Stimulated activated naive CD8-positive, alpha-beta T cell treated with anti-CD3 and anti-CD28 coated beads, Interleukin-15, Interleukin-2, amounts not matched to agents 100 ng/mL and 50 ng/mL, for 24 hours (primary cell): ENCODE data around the gene SHISA8.

Experiments used
- H3K27ac Mint-ChIP-seq: one replicate; pipeline ENCODE4 v1.8.0; 2021; ENCODE audit warnings: mild to moderate bottlenecking, mixed read lengths
- H3K27me3 Mint-ChIP-seq: one replicate; pipeline ENCODE4 v1.8.0; 2021; ENCODE audit warnings: mixed read lengths
- H3K36me3 Mint-ChIP-seq: one replicate; pipeline ENCODE4 v1.8.0; 2021; ENCODE audit warnings: low read depth, mixed read lengths
- H3K4me1 Mint-ChIP-seq: one replicate; pipeline ENCODE4 v1.8.0; 2021; ENCODE audit warnings: low read depth, mixed read lengths
- H3K4me3 Mint-ChIP-seq: one replicate; pipeline ENCODE4 v1.8.0; 2021; ENCODE audit warnings: mild to moderate bottlenecking, mixed read lengths
- H3K9me3 Mint-ChIP-seq: one replicate; pipeline ENCODE4 v1.8.0; 2021; ENCODE audit warnings: mixed read lengths

The SHISA8 gene

DNA sequence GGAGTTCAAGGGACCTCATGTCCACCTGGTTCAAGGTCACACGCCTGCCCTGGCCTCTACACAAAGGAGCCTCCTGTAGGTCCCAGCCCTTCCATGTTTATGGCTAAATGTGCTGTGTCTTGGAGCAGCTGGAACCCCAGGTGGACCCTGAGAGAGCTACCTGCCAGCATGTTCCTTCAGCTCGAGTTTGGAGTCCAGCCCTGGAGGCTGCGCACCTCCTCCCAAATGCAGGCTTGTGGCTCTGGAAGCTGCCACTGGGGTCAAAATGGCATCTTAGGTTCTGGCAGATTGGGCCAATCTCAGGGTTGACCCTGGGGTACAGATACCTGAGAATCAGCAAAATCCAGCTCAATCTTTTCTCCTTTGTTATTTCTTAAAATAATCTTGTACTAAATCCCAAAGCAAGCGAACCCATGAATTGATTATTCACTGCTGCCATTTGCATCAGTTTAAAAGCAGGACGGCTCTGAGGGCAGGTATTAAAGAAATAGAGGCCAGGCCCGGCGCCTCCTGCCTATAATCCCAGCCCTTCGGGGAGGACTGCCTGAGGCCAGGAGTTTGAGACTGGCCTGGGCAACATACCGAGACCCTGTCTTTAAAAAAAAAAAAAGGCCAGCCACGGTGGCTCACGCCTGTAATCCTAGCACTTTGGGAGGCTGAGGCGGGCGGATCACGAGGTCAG lies 8.9 kb upstream of the SHISA8 start:
- peaks cover 4% of the 10 kb centered on the region for H3K36me3 Mint-ChIP-seq
- H3K4me3 Mint-ChIP-seq: no peak overlapping the region
- H3K4me1 Mint-ChIP-seq: peaks cover 43% of the 10 kb centered on the region
- H3K9me3 Mint-ChIP-seq: no peaks in the 10 kb centered on the region
- H3K27ac Mint-ChIP-seq: no peak overlapping the region
- peaks cover 4% of the 10 kb centered on the region for H3K27me3 Mint-ChIP-seq

DNA sequence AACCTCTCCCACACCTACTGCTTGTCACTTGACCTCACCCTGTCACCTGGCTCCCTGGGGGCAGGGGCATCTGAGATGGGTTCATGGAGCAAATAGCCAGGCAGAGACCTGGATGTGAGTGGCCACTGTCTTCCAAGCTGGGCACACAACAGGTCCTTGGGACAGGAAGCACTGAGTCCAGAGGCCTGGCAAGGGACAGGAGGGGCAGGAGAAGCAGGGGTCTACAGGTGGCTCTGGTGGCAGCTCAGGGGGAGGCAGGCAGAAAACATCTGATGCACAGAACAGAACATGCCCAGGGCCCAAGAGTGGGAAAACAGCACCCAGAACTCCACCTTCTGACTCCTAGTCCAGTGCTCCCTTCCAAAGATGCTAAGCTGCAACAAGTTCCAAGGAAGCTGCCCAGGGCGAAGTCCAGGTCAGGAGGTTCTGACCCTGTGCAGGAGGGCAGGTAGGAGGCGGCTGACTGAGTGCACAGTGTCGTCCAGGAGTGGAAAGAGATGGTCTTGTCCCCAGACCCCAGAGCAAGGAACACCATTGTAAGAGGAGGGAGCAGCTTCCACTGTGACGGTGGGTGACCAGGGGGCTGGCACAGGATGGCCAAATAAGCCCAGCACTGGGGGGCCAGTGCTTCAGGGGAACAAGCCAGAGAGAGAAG lies 8.2 kb upstream of the SHISA8 start:
- Mint-ChIP-seq H3K4me3 (no peak overlapping the region), H3K27me3 (peaks cover 4% of the 10 kb centered on the region), H3K9me3 (no peaks in the 10 kb centered on the region), H3K4me1 (peaks cover 43% of the 10 kb centered on the region), H3K36me3 (peaks cover 4% of the 10 kb centered on the region), H3K27ac (no peak overlapping the region)

DNA sequence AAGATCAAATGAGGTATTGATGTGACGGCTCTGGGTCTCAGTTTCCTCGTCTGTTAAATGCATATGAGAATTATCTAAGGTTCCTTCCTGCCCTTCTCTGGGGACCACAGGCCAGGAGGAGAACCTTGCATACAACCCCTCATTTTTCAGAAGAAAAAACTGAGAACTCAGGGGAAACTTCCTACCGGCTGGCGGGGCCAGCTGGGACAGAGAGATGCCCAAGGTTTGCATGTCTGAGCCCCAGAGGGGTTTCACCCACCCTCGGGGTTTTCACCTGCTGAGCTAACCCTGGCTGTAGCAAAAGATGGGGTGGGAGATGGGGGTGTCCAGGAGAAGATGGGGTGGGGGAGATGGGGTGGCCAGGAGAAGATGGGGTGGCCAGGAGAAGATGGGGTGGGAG lies 7.5 kb upstream of the SHISA8 start:
- Mint-ChIP-seq H3K9me3 (no peaks in the 10 kb centered on the region), H3K4me3 (no peak overlapping the region), H3K4me1 (peaks cover 39% of the 10 kb centered on the region), H3K27me3 (peaks cover 4% of the 10 kb centered on the region), H3K36me3 (peaks cover 4% of the 10 kb centered on the region), H3K27ac (no peak overlapping the region)

DNA sequence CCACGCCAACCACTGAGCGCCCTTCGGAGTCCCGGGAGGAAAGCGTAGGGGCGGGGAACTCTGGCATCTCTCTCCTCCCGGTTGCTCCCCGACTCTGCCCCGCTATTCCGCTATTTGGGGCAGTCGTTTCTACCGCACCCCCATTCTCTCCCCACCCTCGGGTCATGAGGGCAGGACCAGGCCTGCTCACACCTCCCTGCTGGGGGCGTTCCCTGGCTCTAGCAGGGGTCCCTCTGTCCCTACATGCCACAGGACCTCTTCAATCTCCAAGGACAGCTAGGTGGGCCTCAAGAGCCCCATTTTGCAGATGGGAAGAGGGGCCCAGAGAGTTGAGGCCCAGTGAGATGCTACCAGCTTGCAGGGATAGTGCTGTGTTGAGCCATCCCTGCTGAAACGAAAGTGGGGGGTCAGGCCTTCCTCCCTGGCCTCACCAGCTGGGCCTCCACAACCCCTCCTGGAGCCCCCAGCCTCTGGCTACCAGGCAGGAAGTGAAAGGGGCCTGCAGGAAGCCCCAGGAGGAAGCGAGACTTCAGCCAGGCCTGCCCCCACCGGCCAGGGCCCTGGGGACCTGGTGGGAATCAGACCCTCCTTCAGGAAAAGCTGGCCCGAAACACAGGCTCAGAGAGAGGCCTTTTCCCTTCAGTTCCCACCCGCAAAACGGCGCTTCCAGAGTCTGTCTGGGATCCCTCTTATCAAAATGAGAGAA lies 5.5 kb upstream of the SHISA8 start:
- peaks cover 4% of the 10 kb centered on the region for H3K36me3 Mint-ChIP-seq
- H3K27me3 Mint-ChIP-seq: peaks cover 20% of the 10 kb centered on the region
- no peak overlapping the region for H3K4me3 Mint-ChIP-seq
- no peaks in the 10 kb centered on the region for H3K9me3 Mint-ChIP-seq
- H3K27ac Mint-ChIP-seq: peak overlapping the region; percentile 26
- H3K4me1 Mint-ChIP-seq: peaks cover 33% of the 10 kb centered on the region

DNA sequence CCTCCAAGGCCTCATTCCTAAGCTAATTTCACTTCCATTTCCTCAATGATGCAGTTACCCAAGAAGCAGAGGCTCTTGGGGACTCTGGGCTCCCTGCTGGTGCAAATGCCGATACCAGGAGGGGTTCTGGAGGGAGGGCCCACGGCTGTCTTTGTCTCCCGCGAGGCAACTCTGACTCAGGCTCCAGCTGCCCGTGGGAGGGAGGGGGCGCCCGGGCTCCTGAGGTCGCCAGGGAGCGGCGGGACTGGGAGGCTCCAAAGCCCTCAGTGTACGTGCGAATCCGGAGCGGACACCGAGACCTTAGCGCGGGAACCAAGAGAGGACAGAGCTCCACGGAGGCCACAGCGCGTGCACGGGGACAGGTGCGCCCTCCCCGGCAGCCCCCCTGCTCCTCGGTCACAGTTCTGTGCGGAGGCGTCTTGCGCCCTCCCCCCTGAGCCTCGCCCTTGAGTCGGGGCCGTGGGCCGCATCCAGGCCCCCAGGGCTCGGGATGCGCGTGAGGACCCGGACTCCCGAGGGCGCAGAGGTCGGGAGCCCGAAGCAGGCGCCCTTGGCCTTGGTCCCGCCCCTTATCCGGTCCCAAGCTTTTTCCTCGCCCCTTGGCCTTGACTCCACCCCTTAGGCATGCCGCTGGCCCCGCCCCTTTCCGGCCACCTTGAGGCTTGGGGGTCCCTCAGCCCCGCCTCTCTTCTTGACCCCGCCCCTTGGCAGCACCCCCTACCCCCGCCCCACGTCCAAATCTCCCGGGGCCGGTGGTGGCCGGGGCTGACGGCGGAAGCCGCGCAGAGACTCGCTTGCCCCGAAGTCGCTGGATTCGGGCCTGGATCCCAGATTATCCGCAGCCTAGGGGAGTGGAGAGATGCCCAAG lies 4.7 kb upstream of the SHISA8 start:
- Mint-ChIP-seq H3K9me3 (no peaks in the 10 kb centered on the region), H3K36me3 (no peaks in the 10 kb centered on the region), H3K4me3 (peak overlapping the region; percentile 64), H3K27ac (no peak overlapping the region), H3K4me1 (peaks cover 26% of the 10 kb centered on the region), H3K27me3 (peaks cover 18% of the 10 kb centered on the region)

DNA sequence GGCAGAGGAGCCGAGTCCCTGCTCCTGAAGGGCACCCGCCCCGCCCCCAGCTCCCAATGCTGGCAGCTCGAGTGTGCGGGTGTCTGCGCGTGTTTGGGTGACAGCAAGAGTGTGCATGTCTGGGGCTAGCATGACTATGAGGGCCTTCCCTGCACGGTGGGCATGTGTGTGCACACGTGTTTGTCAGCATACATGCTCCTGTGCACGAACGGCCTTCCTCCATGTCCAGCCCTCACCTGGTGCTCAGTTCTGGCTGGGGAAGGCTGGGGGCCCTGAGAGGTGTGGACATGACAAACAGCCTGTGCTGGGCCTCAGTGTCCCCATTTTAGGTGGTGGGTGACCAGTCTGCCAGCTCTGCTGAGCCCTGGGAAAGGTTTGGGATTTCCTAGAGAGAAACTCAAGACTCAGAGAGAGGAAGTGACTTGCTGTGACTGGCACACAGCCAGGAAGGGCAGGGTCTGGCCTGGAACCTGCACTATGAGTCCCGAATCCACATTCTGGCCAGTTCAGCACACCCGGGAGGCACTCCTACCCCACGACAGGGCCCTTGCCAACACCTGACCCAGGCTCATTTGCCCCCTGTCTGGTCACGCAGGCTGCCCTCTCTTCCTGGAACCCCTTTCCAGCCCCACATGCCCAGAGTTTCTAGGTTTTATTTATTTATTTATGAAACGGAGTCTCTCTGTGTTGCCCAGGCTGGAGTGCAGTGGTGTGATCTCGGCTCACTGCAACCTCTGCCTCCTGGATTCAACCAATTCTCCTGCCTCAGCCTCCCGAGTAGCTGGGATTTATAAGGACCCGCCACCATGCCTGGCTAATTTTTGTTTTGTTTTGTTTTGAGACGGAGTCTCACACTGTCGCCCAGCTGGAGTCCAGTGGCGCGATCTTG lies 3.3 kb upstream of the SHISA8 start:
- Mint-ChIP-seq H3K27ac (no peak overlapping the region), H3K4me3 (peak overlapping the region; percentile 49), H3K27me3 (peaks cover 21% of the 10 kb centered on the region)

DNA sequence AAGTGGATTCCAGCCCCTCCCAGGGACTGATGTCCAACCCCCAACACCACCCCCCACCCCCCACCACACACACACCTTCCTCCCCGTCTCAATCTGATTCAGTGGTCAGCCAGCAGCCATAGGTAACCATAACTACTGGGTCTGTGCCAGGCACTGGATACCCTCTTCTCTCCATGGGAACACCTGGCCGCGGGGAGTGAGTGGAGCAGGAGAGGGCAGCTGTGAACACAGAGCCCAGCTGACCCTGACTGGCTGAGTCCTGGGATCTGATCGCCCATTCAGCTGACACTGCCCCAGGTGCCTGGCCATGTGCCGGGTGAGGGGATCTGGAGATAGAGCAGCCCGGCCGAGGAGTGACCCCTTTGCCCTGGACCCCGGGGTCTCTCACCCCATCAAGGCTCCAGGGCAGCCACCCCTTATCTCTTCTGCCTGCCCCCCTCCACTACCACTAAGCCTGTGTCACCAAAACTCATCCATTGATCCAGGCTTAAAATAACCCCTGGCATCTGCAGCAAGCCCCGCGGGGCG lies 2.6 kb upstream of the SHISA8 start:
- Mint-ChIP-seq H3K4me3 (no peak overlapping the region), H3K4me1 (peaks cover 34% of the 10 kb centered on the region), H3K27me3 (peaks cover 28% of the 10 kb centered on the region), H3K9me3 (no peaks in the 10 kb centered on the region), H3K36me3 (no peaks in the 10 kb centered on the region), H3K27ac (no peak overlapping the region)

More for the DNA sequence above, 3.3 kb upstream of the SHISA8 start:
- Mint-ChIP-seq H3K4me1 (peaks cover 27% of the 10 kb centered on the region), H3K9me3 (no peaks in the 10 kb centered on the region), H3K36me3 (no peaks in the 10 kb centered on the region)

DNA sequence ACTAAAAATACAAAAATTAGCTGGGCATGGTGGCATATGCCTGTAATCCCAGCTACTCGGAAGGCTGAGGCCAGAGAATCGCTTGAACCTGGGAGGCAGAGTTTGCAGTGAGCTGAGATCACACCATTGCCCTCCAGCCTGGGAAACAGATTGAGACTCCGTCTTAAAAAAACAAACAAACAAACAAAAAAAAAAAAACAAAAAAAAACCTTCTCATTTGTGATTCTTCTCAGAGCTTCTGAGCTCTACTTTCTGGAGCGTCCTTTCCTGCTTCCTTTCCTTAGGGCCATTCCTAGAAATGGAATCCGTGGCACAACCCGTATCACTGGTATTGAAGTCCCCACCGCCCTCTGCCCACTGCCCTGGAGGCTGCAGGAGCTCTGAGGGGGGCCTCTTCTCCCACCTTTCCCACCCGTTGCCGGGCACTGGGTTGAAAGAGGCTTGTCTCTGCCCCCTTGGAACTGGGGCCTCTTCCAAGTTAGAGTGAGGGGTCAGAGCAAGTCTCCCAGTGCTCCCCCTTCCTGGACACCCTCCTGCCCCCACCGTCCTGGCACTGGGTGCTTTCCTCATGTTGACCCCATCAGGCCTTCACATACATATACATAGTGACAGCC lies 2.0 kb upstream of the SHISA8 start:
- H3K4me3 Mint-ChIP-seq: no peak overlapping the region
- no peak overlapping the region for H3K27ac Mint-ChIP-seq
- H3K27me3 Mint-ChIP-seq: peaks cover 34% of the 10 kb centered on the region
- H3K4me1 Mint-ChIP-seq: peaks cover 36% of the 10 kb centered on the region
- H3K9me3 Mint-ChIP-seq: no peaks in the 10 kb centered on the region
- H3K36me3 Mint-ChIP-seq: no peaks in the 10 kb centered on the region

DNA sequence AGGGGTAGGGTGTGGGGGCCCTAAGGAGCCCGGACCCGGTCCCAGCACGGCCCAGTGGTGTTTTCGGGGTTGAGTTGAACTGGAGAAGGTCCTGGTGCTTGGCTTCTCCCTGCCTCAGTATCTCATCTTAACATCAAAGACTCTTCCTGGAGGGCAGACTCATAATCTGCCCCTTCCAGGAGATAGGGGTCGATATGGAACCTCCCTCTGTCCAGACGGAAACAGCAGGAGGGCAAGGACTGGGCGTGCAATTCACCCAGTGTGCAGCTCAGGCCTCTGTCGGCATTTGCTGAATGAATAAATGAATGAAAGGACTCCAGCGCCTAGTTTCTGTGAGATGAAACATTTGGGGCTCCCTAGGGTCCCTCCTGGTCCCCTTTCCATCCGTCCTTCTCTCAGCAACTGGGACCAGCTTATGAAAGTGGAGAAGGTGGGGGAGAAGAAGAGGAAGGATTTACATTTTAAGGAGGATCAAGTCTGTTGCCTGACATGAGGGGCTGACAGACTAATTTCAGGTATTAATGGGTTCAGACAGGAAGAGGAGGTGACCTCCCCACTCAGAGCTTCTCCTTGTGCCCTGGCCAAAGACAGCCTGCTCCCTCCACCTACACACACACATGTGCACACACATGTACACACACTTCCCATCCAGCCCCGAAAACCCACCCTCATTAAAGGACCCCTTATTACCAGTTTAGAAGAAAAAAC lies 1.1 kb upstream of the SHISA8 start:
- Mint-ChIP-seq H3K9me3 (no peaks in the 10 kb centered on the region), H3K27ac (no peak overlapping the region), H3K36me3 (no peaks in the 10 kb centered on the region), H3K4me1 (peaks cover 43% of the 10 kb centered on the region), H3K27me3 (peaks cover 41% of the 10 kb centered on the region), H3K4me3 (peak overlapping the region; percentile 32)

DNA sequence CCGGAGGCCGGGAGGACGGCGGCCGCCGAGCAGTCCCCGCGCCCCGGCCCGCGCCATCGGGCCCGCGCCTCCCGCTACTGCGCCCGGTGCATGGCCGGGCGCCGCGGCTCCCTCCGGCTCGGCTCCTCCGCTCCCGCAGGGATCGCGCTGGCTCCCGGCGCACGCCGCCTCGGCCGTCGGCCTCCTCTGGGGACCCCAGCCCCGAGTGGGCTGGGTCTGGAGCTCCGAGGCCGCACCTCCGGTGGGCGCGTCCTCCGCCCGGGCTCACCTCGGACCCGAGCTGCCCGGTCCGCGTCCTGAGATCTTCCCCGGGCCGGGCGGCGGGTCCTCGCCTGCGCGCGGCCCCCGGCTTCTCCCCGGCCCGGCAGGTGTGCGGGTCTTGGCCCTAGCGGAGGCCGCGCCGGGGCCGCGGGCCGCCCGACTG lies 251 bp downstream of the SHISA8 start:
- Mint-ChIP-seq H3K27me3 (peaks cover 41% of the 10 kb centered on the region), H3K9me3 (no peaks in the 10 kb centered on the region), H3K4me3 (no peak overlapping the region), H3K36me3 (no peaks in the 10 kb centered on the region), H3K27ac (no peak overlapping the region), H3K4me1 (peaks cover 38% of the 10 kb centered on the region)

DNA sequence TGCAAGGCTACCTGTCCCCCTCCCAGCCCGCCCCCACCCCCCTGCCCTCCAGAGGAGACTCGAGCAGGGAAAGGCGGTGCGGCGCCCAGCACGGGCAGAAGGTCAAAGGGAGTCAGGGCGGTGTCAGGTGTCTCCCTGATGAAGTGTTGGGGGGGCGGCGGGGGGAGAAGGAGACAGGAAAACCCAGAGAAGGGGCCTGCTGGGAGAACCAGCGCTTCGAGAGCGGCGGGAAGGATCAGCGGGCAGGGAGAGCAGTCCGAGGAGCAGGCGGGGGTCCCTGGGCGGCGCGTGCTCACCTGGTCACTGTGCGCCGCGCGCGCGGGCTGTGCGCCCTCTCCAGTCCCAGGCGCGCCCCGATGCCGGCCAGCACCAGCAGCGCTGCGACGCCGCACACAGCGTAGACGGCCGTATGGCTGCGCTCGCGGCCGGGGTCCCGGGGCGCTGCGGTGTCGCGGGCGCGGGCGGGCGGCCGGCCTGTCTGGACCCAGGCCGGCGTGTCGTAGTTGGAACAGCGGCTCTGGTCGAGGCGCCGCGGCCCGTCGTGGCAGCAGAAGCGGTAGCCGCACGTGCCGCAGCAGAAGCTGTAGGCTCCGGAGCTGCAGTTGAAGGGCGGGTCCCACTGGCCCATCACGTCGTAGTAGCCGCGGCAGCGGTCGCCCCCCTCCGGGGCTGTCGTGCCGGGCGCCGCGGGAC lies 886 bp downstream of the SHISA8 start:
- no peaks in the 10 kb centered on the region for H3K9me3 Mint-ChIP-seq
- H3K4me1 Mint-ChIP-seq: peaks cover 39% of the 10 kb centered on the region
- peaks cover 41% of the 10 kb centered on the region for H3K27me3 Mint-ChIP-seq
- H3K27ac Mint-ChIP-seq: no peak overlapping the region
- H3K36me3 Mint-ChIP-seq: no peaks in the 10 kb centered on the region
- H3K4me3 Mint-ChIP-seq: peak overlapping the region; percentile 41

DNA sequence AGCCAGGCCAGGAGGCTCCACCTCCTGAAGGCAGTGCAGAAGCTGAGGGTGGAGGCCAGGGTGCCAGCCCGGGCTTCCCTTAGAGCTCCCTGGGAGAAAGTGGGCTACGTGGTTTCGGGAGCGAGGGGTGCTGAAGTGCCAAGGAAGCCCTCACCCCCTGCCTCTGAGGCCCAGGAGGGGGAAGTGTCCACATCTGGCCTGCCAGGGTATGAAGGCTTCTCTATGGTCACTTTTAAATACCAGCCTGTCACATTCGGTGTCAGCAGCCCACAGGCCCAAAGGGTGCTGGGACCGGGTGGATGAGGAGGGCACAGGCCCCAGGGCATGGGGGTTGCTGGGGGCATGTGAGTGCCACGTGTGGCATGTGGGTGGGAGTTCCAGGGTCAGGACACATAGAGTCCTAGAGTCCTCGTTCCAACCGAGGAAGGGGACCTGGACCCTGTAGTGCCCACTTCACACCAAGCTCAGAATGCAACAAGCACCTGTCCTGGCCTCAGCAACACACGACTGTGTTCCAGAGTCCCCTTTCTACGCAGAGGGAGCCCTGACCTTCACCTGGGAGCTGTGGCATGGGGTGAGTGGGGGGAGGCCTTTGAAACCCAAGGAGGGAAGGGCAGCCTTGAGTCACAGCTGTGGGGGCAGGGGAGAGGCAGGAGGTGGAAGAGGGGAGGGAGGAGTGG lies 1.7 kb downstream of the SHISA8 start:
- no peak overlapping the region for H3K27ac Mint-ChIP-seq
- H3K27me3 Mint-ChIP-seq: peaks cover 41% of the 10 kb centered on the region
- peak overlapping the region; percentile 37 for H3K4me3 Mint-ChIP-seq
- no peaks in the 10 kb centered on the region for H3K36me3 Mint-ChIP-seq
- H3K9me3 Mint-ChIP-seq: no peaks in the 10 kb centered on the region
- H3K4me1 Mint-ChIP-seq: peaks cover 38% of the 10 kb centered on the region
